GM12872 (cell line): ENCODE results near the gene OTUD5.

ENCODE experiments used
- CTCF ChIP-seq: IDR thresholded peaks from 3 replicates; pipeline ENCODE4 v1.5.1; 2011; ENCODE audit warnings: low read depth, mild to moderate bottlenecking, low read length, moderate library complexity; ENCODE audit not compliant: insufficient read depth

Gene OTUD5

GRCh38 chrX:48919947-48920717 is 37.3 kb downstream of the OTUD5 start:
- no peak for TF ChIP-seq CTCF

- no peak for TF ChIP-seq CTCF
Observed at GRCh38 chrX:48919360-48919841, 38.0 kb downstream of the OTUD5 start.

GRCh38 chrX:48918643-48919340 is 38.6 kb downstream of the OTUD5 start, which contains the start of gene PIM2:
TSS of gene PIM2 (minus strand) at chrX:48919024. CDS start at chrX:48918834, 190 bp downstream.
- TF ChIP-seq CTCF, result no peak

GRCh38 chrX:48918301-48918642 is 39.1 kb downstream of the OTUD5 start:
- TF ChIP-seq CTCF, result no peak

GRCh38 chrX:48917139-48918001 is 40.0 kb downstream of the OTUD5 start:
- TF ChIP-seq CTCF, result peak; percentile 90

- no peak for TF ChIP-seq CTCF
Observed at GRCh38 chrX:48914593-48915493, 42.6 kb downstream of the OTUD5 start.
